ENCODE data around the gene CPA2. TPM values are rescaled to one million over a fixed set of nuclear protein-coding genes. Genes with fewer than 3 reads are reported as not detected.

Gene CPA2
- total RNA-seq = not detected

GRCh38 chr7:130266258-130266960 is at the start of gene CPA2:
TSS of gene CPA2 (plus strand) at chr7:130266863. CDS start at chr7:130266882, 19 bp downstream.
- no peak for ATAC-seq
- no peak for DNase-seq

GRCh38 chr7:130218806-130219620 is 47.6 kb upstream of the CPA2 start:
- H3K4me3 ChIP-seq = no peak overlapping the region
- DNase-seq (no peak), ATAC-seq (no peak)
- H3K9me3 ChIP-seq = no peaks in the 10 kb centered on the region
- H3K4me1 ChIP-seq = no peaks in the 10 kb centered on the region
- no peaks in the 10 kb centered on the region for H3K27me3 ChIP-seq
- H3K36me3 ChIP-seq = no peaks in the 10 kb centered on the region
- H3K27ac ChIP-seq = no peak overlapping the region
- intact Hi-C loops (cut with DNase I; ENCODE audit: low total_unique reads) = no loop called here
- no peak for TF ChIP-seq CTCF (IDR thresholded peaks at IDR 0.05 in 4 of 5, conservative IDR thresholded peaks at IDR 0.05 in 1 of 5)
- no peak for TF ChIP-seq POLR2A (IDR thresholded peaks at IDR 0.05)
- in situ Hi-C loops (cut with MboI; ENCODE audit: low sequenced_read_pairs in 4 of 4) = no loop called here

More at GRCh38 chr7:130266258-130266960, at the start of gene CPA2:
- TF ChIP-seq POLR2A (IDR thresholded peaks at IDR 0.05) (no peak), CTCF (IDR thresholded peaks at IDR 0.05 in 4 of 5, conservative IDR thresholded peaks at IDR 0.05 in 1 of 5) (no peak)
- Histone ChIP-seq H3K4me1 (no peaks in the 10 kb centered on the region), H3K4me3 (no peak within 1 kb of the TSS), H3K27ac (no peak within 1 kb of the TSS), H3K36me3 (no peaks in the 10 kb centered on the region), H3K27me3 (no peaks in the 10 kb centered on the region), H3K9me3 (no peaks in the 10 kb centered on the region)
- intact Hi-C loops (cut with DNase I; ENCODE audit: low total_unique reads) (no loop called here), in situ Hi-C loops (cut with MboI; ENCODE audit: low sequenced_read_pairs in 4 of 4) (no loop called here)

- Histone ChIP-seq H3K9me3 (no peaks in the 10 kb centered on the region), H3K4me3 (no peak overlapping the region), H3K36me3 (no peaks in the 10 kb centered on the region), H3K27ac (no peak overlapping the region), H3K27me3 (no peaks in the 10 kb centered on the region), H3K4me1 (no peaks in the 10 kb centered on the region)
- no peak for TF ChIP-seq CTCF (IDR thresholded peaks at IDR 0.05 in 4 of 5, conservative IDR thresholded peaks at IDR 0.05 in 1 of 5)
- TF ChIP-seq POLR2A (IDR thresholded peaks at IDR 0.05) = no peak
- intact Hi-C loops (cut with DNase I; ENCODE audit: low total_unique reads) = no loop called here
- ATAC-seq (no peak), DNase-seq (no peak)
- in situ Hi-C loops (cut with MboI; ENCODE audit: low sequenced_read_pairs in 4 of 4) = no loop called here
Measured at GRCh38 chr7:130219871-130220270, 46.8 kb upstream of the CPA2 start.

GRCh38 chr7:130221746-130222145 is 44.9 kb upstream of the CPA2 start:
- no peak overlapping the region for H3K4me3 ChIP-seq
- no peak for ATAC-seq
- intact Hi-C loops (cut with DNase I; ENCODE audit: low total_unique reads) = no loop called here

More at GRCh38 chr7:130221746-130222145, 44.9 kb upstream of the CPA2 start:
- in situ Hi-C loops (cut with MboI; ENCODE audit: low sequenced_read_pairs in 4 of 4) = no loop called here
- no peaks in the 10 kb centered on the region for H3K36me3 ChIP-seq
- H3K9me3 ChIP-seq = no peaks in the 10 kb centered on the region
- DNase-seq = no peak
- no peaks in the 10 kb centered on the region for H3K27me3 ChIP-seq
- TF ChIP-seq POLR2A (IDR thresholded peaks at IDR 0.05) (no peak), CTCF (IDR thresholded peaks at IDR 0.05 in 4 of 5, conservative IDR thresholded peaks at IDR 0.05 in 1 of 5) (no peak)
- no peak overlapping the region for H3K27ac ChIP-seq
- no peaks in the 10 kb centered on the region for H3K4me1 ChIP-seq

Data from gastrocnemius medialis (tissue), 4 donors.